NCI-H1092 treated with DMSO at 0.1 percent for 48 hours (cell line): Measurements from ENCODE around the gene EIF3M.
"Not testable (repeated sequence)": the region's sequence is repeated elsewhere in the genome, so short reads cannot be mapped to it uniquely, and the experiment has no call there.

Source experiments
- DNase-seq: peaks from one replicate; lab custom pipeline; 2025; lab: John Stamatoyannopoulos, UW

EIF3M gene

DNA sequence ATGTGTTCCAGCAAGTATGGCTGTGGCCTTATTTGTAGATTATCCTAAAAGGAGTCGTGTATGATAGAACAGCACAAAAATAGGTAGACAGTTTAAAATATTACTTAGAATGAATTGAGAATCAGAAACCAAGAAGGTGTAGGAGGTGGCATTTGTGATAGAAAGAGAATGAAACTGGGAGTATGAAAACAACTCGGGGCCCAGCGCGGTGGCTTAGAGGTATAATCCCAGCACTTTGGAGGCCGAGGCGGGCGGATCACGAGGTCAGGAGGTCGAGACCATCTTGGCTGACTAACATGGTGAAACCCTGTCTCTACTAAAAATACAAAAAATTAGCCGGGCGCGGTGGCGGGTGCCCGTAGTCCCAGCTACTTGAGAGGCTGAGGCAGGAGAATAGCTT is 12.5 kb downstream of the EIF3M start:
- not testable (repeated sequence) for DNase-seq

DNA sequence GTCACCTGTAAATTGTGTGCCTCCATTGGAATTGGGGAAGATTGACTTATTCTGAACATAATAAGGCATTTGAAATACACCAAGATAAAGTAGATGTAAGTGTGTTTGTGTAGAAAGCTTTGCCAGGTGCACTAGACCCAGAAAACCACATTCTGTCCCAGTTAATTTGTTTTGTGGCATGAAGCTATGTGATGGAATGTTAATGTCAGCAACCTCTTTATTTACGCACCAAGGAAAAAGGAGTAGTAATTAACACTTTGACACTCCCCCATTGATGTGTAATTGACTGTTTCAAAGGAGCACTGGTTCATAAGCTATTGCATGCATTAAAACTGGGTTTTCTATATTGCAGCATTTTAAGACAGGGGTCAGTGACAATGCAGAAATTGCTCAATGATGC is 14.3 kb downstream of the EIF3M start:
- DNase-seq: no peak

DNA sequence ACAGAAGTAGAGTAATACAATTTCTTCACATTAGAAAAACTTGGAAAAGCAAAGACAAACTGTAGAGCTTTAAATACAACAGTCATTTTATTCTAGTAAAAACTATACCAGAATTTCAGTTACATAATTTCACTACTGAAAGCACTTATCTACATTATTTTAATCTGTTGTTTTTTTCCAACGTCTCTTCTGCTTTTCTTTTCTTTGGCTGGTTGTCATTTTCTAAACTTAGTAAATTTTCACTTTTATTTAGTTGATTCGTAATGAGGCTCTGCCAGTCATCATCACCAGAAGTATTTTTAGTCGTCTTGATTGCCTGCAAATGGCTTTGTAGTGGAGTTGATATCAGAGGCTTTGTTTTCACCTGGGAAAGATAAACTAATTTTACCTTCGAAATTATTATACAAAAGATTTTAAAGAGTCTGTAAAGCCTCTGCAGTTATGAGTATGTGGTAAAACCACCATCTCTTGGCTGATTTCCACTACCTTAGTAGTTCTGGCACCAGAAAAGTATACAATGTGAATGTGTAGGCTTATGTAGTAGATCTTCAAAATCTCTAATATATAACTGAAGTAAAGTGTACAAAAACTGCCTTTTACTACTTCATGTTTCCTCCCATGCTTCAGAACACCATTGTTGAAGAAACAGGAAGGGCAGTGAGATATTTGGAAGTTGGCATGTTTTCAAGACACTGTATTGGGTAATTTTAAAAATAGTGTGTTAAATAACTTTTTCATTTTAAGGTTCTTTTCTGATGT is 19.2 kb downstream of the EIF3M start:
- no peak for DNase-seq

DNA sequence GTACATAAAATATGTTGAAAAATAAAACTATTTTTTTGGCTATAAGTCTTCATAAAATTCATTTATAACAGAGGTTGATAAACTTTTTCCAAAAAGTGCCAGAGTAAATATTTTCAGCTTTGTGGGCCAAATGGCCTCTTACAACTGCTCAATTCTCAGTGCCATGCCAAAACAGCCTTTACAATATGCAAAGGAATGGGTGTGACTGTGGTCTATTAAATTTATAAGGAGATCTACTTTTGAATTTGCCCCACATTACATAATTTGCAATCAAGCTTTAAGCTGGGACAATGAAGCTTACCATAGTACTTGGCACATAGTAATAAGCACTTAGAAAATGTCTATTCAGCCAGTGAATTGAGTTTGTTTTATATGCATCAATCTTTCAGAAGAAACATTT is 22.6 kb downstream of the EIF3M start:
- DNase-seq: no peak

DNA sequence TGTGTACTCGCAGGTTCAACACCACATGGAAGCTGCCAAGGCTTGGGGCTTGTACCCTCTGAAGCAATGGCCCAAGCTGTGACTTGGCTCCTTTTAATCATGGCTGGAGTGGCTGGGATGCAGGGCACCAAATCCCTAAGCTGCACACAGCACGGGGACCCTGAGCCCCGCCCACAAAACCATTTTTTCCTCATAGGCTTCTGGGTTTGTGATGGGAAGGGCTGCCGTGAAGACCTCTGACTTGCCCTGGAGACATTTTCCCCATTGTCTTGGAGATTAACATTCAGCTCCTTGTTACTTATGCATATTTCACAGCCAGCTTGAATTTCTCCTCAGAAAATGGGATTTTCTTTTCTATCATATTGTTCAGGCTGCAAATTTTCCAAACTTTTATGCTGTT is 25.2 kb downstream of the EIF3M start:
- not testable (repeated sequence) for DNase-seq

DNA sequence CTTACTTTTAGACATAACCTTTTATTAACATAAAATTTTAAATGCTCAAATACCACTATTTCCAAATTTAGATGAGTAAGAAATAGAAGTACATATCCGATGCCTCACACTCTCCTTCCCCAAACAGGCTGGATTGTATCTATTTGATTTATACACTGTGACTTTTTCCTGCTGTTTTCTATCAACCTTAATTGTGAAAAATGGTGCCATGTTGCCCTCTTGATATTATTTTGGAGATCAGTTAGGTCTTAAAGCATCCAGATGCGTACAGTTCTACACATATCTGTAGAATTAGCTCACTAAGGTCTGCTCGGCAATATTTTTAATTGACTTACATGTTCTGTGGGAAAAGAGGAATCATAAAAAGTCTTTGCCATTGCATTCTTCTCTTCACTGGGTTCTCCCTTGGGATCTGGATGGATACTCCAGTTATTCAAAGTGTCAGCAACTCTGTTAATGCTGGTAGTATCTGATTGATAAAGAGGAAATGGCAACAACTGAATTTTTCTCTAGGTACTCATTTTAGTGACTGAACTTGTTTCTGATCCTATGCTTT is 27.2 kb downstream of the EIF3M start:
- DNase-seq: no peak

DNA sequence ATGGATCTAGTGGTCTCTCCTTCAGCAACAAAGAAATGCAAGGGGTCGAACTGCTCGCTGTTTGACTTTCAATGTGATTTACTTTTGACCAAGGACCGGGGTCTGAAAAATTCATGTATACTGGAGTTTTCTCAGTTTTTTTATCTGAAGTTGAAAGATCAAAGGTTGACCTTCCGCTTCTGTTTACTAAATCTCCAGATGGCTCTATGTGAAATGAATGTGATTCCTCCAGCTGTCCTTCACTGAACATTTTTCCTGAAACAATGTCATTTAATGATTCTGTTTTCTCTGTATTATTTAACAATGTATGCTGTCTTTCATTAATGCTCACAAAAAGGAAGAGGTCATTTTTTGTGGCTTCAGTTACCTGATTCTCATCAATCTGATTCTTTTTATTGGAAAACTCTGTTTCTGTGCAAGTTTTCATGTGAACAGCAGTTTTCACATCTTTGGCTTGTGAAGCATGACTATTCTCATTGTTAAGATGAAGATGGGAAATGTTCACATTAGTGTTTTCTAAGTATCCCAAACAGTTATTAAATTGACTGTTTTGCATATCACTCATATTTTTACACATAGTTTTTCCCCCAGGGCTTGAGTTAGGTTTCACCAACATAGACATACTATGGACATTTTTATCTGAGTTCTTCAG is 30.0 kb downstream of the EIF3M start:
- no peak for DNase-seq

DNA sequence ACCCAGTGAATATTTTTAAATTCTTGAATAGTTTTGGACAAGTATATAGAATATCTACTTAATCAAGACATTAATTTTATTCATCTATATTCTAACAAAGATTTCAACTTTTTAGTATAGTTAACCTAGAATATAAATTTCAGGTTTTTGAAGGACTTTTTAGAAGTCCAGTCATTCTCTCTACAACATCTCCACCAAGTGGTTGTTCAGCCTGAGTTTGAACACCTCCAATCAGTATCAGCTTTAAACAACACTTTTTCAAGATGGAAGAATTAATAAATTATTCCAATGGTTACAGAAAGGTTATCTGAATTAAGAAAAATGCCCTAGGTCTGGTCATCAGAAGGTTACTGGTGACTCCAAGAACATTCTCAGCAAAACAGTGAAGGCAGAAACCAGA is 31.8 kb downstream of the EIF3M start:
- no peak for DNase-seq

DNA sequence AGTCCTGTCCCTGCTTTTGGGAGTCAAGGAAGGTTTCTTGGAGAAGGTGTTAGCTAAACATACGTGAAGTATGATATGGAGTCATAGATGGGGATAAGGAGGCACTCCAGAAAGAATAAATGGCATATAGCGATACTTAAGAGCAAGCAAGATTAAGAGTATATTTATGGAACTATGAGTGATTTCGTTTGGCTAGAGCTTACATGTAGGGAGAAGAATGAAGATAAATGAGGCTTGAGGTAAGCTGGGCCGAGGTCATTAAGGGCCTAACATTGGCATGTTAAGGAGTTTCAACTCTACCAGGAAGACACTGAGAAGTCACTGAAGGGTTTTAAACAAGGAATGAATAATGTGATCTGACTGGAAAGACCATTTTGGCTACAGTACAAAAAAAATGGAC is 33.3 kb downstream of the EIF3M start:
- DNase-seq: no peak

DNA sequence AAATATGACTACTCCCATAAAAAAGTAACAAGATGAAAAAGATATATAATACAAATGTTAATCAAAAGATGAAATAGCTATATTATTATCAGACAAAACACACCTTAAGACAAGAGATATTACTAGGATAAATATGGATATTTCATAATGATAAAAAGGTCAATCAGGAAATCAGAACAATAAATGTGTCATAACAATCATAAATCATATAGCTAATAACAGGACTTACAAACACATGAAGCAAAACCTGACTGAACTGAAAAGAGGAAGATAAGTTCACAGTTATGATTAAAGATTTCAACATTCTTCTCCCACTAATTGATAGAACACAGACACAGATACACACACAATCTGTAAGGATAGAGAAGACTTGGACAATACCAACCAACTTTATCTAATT is 47.2 kb downstream of the EIF3M start:
- DNase-seq: no peak

DNA sequence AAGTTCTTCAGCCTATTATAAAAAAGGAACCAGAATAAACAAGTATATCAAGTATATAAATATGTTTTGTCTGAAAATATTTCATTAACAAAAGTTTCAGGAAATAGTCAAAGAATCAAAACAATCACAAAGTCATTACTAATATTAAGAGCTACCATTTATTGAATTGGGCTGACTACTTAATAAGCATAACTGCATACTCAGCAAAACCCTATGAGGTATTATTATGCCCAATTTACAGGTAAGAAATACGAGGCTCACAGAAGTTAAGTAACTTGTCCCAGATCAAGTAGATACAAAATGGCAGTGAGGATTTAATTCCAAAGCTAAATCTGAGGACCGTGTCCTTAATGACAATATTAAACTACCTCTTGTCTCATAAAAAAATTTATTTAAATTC is 52.2 kb downstream of the EIF3M start:
- DNase-seq: no peak

DNA sequence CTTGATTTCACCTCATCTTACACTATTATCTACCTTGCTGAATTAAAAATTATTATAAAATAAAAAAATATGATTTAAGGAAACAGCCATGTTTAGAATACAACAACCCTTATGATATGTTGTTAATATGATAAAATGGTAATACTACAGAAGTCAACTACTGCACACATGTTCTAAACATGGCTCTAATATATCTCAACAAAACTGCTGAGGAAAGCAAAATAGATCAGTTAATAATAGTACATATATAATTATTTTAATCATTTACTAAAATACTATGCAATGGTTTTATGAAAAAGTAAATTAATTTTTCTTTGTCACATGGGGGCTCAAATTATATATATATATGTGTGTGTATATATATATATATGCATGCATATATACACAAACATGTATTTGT is 57.7 kb downstream of the EIF3M start:
- no peak for DNase-seq

DNA sequence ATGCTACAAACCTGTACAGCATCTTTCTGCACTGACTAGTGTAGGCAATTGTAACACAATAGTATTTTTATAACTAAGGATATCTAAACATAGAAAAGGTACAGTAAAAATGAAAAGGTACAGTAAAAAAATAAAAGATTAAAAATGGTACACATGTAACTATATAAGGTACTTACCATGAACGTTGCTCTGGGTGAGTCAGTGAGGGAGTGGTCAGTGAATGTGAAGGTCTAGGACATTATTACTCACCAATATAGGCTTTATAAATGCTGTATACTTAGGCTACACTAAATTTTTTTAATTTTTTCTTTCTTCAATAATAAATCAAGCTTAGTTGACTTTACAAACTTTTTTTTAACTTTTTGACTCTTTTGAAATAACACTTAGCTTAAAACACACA is 59.9 kb downstream of the EIF3M start:
- DNase-seq: no peak
